HS-5 (cell line): Measurements from ENCODE around the gene LRRC43.
"Not testable (repeated sequence)": the region's sequence is repeated elsewhere in the genome, so short reads cannot be mapped to it uniquely, and the experiment has no call there.

Experiments
- DNase-seq: peaks from one replicate; pipeline ENCODE4 v3.0.0-alpha.2; 2012; ENCODE audit warnings: low read depth

LRRC43 gene

GRCh38 chr12:122158700-122159285 lies 24.1 kb upstream of the LRRC43 start:
- no peak for DNase-seq

- DNase-seq, result no peak
These were observed 23.0 kb upstream of the LRRC43 start for GRCh38 chr12:122159882-122160281.

GRCh38 chr12:122160761-122161160 lies 22.2 kb upstream of the LRRC43 start:
- DNase-seq, result no peak

- DNase-seq, result no peak
These were observed 21.2 kb upstream of the LRRC43 start for GRCh38 chr12:122161682-122162081.

- DNase-seq, result no peak
These were observed 19.9 kb upstream of the LRRC43 start for GRCh38 chr12:122162976-122163375.

- no peak for DNase-seq
These were observed 16.2 kb upstream of the LRRC43 start for GRCh38 chr12:122166422-122167349.

GRCh38 chr12:122167356-122167925 lies 15.5 kb upstream of the LRRC43 start:
- no peak for DNase-seq

GRCh38 chr12:122168492-122168891 lies 14.4 kb upstream of the LRRC43 start:
- DNase-seq, result no peak

GRCh38 chr12:122171399-122171798 lies 11.5 kb upstream of the LRRC43 start:
- no peak for DNase-seq

- no peak for DNase-seq
These were observed 10.5 kb upstream of the LRRC43 start for GRCh38 chr12:122172262-122172939.

- no peak for DNase-seq
These were observed 8.6 kb upstream of the LRRC43 start, which contains the start of gene IL31 for GRCh38 chr12:122174155-122174845. Gene IL31 (minus strand): TSS chr12:122174221. CDS start chr12:122174172, 49 bp downstream.

GRCh38 chr12:122176473-122176872 lies 6.5 kb upstream of the LRRC43 start:
- DNase-seq, result not testable (repeated sequence)

GRCh38 chr12:122183588-122183940 lies 641 bp downstream of the LRRC43 start:
- no peak for DNase-seq

- no peak for DNase-seq
These were observed 1.6 kb downstream of the LRRC43 start for GRCh38 chr12:122184517-122184916.

GRCh38 chr12:122185079-122185478 lies 2.2 kb downstream of the LRRC43 start:
- no peak for DNase-seq

GRCh38 chr12:122185494-122186082 lies 2.7 kb downstream of the LRRC43 start:
- DNase-seq, result no peak

- DNase-seq, result no peak
These were observed 4.5 kb downstream of the LRRC43 start for GRCh38 chr12:122187466-122187865.

GRCh38 chr12:122189626-122190475 lies 6.9 kb downstream of the LRRC43 start:
- DNase-seq, result no peak

- DNase-seq, result no peak
These were observed 8.1 kb downstream of the LRRC43 start for GRCh38 chr12:122190842-122191668.

GRCh38 chr12:122192441-122192840 lies 9.5 kb downstream of the LRRC43 start:
- no peak for DNase-seq
